ENCODE results near the gene WAPL.

The WAPL gene

GRCh38 chr10:86500846-86501245, 20.7 kb downstream of the WAPL start:
- peaks cover 17% of the 10 kb centered on the region; the same call in 1 of the 2 replicates for H4K20me1 ChIP-seq (ENCODE audit: control insufficient read depth, insufficient read depth, low read depth, low read length)
- no peak for TF ChIP-seq EZH2phosphoT487 (IDR thresholded peaks at IDR 0.05; ENCODE audit: borderline replicate concordance, low read length)
- no peak for TF ChIP-seq CTCF (IDR thresholded peaks at IDR 0.05; ENCODE audit: low read depth, low read length, poor library complexity, severe bottlenecking)

GRCh38 chr10:86498598-86498997, 23.0 kb downstream of the WAPL start:
- peaks cover 99% of the 10 kb centered on the region for H3K79me2 ChIP-seq (ENCODE audit: control insufficient read depth, low read length)
- H3F3A ChIP-seq (ENCODE audit: control insufficient read depth, insufficient read depth) = no peaks in the 10 kb centered on the region; the same call in 1 of the 2 replicates
- H3K4me2 ChIP-seq (ENCODE audit: low read length) = no peak overlapping the region
- H3K27me3 ChIP-seq (ENCODE audit: control insufficient read depth, low read length) = no peaks in the 10 kb centered on the region
- H3K4me1 ChIP-seq (ENCODE audit: control insufficient read depth, low read length) = peaks cover 12% of the 10 kb centered on the region
- no peak overlapping the region for H3K27ac ChIP-seq (ENCODE audit: low read depth, low read length)
- H3K4me3 ChIP-seq (ENCODE audit: low read length) = no peak overlapping the region
- peaks cover 27% of the 10 kb centered on the region; the same call in 1 of the 2 replicates for H4K20me1 ChIP-seq (ENCODE audit: control insufficient read depth, insufficient read depth, low read depth, low read length)
- H3K36me3 ChIP-seq (ENCODE audit: control insufficient read depth, low read length) = peaks cover 95% of the 10 kb centered on the region
- H3K9me2 ChIP-seq (replicated peaks; ENCODE audit: control insufficient read depth, low read length) = no peaks in the 10 kb centered on the region
- H3K9me3 ChIP-seq (ENCODE audit: control insufficient read depth, insufficient read depth, low read length) = no peaks in the 10 kb centered on the region
- TF ChIP-seq CTCF (IDR thresholded peaks at IDR 0.05; ENCODE audit: low read depth, low read length, poor library complexity, severe bottlenecking) (no peak), EZH2phosphoT487 (IDR thresholded peaks at IDR 0.05; ENCODE audit: borderline replicate concordance, low read length) (no peak)

More at GRCh38 chr10:86500846-86501245, 20.7 kb downstream of the WAPL start:
- Histone ChIP-seq H3F3A (ENCODE audit: control insufficient read depth, insufficient read depth) (peaks cover 3% of the 10 kb centered on the region), H3K4me3 (ENCODE audit: low read length) (no peak overlapping the region), H3K27ac (ENCODE audit: low read depth, low read length) (no peak overlapping the region), H3K9me3 (ENCODE audit: control insufficient read depth, insufficient read depth, low read length) (no peaks in the 10 kb centered on the region), H3K79me2 (ENCODE audit: control insufficient read depth, low read length) (peaks cover 99% of the 10 kb centered on the region), H3K36me3 (ENCODE audit: control insufficient read depth, low read length) (peaks cover 96% of the 10 kb centered on the region), H3K4me2 (ENCODE audit: low read length) (no peak overlapping the region), H3K4me1 (ENCODE audit: control insufficient read depth, low read length) (peaks cover 28% of the 10 kb centered on the region), H3K27me3 (ENCODE audit: control insufficient read depth, low read length) (no peaks in the 10 kb centered on the region), H3K9me2 (replicated peaks; ENCODE audit: control insufficient read depth, low read length) (no peaks in the 10 kb centered on the region)

GRCh38 chr10:86497621-86498020, 24.0 kb downstream of the WAPL start:
- H3K9me2 ChIP-seq (replicated peaks; ENCODE audit: control insufficient read depth, low read length) = no peaks in the 10 kb centered on the region
- peaks cover 89% of the 10 kb centered on the region for H3K36me3 ChIP-seq (ENCODE audit: control insufficient read depth, low read length)
- no peak overlapping the region for H3K4me2 ChIP-seq (ENCODE audit: low read length)
- no peak overlapping the region for H3K27ac ChIP-seq (ENCODE audit: low read depth, low read length)
- peaks cover 24% of the 10 kb centered on the region; the same call in 1 of the 2 replicates for H4K20me1 ChIP-seq (ENCODE audit: control insufficient read depth, insufficient read depth, low read depth, low read length)
- peaks cover 95% of the 10 kb centered on the region for H3K79me2 ChIP-seq (ENCODE audit: control insufficient read depth, low read length)
- no peaks in the 10 kb centered on the region; the same call in 1 of the 2 replicates for H3F3A ChIP-seq (ENCODE audit: control insufficient read depth, insufficient read depth)
- TF ChIP-seq CTCF (IDR thresholded peaks at IDR 0.05; ENCODE audit: low read depth, low read length, poor library complexity, severe bottlenecking) = no peak
- TF ChIP-seq EZH2phosphoT487 (IDR thresholded peaks at IDR 0.05; ENCODE audit: borderline replicate concordance, low read length) = no peak
- no peak overlapping the region for H3K4me3 ChIP-seq (ENCODE audit: low read length)
- H3K4me1 ChIP-seq (ENCODE audit: control insufficient read depth, low read length) = peaks cover 12% of the 10 kb centered on the region
- no peaks in the 10 kb centered on the region for H3K9me3 ChIP-seq (ENCODE audit: control insufficient read depth, insufficient read depth, low read length)
- H3K27me3 ChIP-seq (ENCODE audit: control insufficient read depth, low read length) = no peaks in the 10 kb centered on the region

Data from DOHH2 (cell line).